Epithelial cell of prostate (primary cell): Measurements from ENCODE around the gene NFIA.

ENCODE experiments used
- DNase-seq: peaks from one replicate; pipeline ENCODE4 v3.0.0-alpha.2; 2011; ENCODE audit warnings: low read depth, low spot score
- H3K27ac ChIP-seq: fragments of 450-650 bp; 2 replicates; pipeline ENCODE4 v1.5.1; 2017; ENCODE audit warnings: mild to moderate bottlenecking

NFIA gene

DNA sequence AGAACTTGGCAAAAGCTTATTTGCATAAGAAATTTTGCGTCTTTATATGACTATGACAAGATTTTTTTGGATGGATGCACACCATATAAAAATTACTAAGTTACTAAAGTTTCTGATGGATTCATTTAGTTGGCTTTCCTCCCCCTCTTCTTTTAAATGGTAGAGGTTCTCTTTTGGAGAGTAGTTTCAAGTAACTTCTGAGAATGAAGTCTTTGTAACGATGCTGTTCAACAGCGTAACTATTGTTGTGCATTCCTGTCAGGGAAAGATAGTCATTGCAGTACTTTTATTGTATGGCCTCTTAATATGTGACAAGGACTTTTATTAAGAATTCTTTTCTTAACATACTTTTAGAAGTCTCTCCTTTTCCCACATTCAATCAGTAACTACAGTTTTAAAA, 16.0 kb downstream of the NFIA start:
- no peak for DNase-seq
- H3K27ac ChIP-seq: no peak overlapping the region

- no peak overlapping the region for H3K27ac ChIP-seq
- DNase-seq: no peak
Observed at GRCh38 chr1:61098906-61099437, 16.6 kb downstream of the NFIA start.

DNA sequence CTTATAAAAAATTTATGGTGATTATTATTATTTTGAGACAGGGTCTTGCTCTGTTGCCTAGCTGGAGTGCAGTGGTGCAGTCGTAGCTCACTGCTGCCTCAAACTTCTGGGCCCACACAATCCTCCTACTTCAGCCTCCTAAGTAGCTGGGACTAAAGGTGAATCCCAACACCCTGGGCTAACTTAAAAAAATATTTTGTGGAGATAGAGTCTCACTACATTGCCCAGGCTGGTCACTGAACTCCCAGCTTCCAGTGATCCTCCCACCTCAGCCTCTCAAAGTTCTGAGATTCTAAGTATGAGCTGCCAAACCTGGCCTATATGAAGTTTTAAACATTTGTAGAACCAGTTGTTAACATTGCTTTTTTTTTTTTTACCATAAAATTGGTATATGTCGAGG, 18.2 kb downstream of the NFIA start:
- H3K27ac ChIP-seq: no peak overlapping the region
- DNase-seq: no peak

- DNase-seq: no peak
- H3K27ac ChIP-seq: no peak overlapping the region
Observed at GRCh38 chr1:61101536-61101935, 19.2 kb downstream of the NFIA start.

DNA sequence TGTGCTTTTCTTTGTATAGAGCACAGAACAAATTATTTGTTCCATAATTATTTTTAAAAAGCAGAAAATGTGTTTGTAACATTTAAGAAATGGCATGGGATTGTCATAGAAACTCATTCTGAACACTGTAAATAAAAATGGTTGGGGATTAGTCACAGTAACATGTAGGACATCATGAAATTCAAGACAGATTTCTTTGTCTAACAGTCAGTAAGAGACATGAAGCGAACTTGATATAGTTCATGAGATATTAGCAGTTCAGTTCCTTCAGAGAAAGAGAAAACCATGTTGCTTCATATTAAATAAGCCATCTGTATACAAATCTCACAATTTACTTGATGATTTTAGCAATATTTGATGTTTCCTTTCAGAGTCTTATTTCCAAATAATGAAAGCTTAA, 19.7 kb downstream of the NFIA start:
- H3K27ac ChIP-seq: no peak overlapping the region
- DNase-seq: no peak

GRCh38 chr1:61102621-61103020, 20.3 kb downstream of the NFIA start:
- DNase-seq: no peak
- no peak overlapping the region for H3K27ac ChIP-seq

DNA sequence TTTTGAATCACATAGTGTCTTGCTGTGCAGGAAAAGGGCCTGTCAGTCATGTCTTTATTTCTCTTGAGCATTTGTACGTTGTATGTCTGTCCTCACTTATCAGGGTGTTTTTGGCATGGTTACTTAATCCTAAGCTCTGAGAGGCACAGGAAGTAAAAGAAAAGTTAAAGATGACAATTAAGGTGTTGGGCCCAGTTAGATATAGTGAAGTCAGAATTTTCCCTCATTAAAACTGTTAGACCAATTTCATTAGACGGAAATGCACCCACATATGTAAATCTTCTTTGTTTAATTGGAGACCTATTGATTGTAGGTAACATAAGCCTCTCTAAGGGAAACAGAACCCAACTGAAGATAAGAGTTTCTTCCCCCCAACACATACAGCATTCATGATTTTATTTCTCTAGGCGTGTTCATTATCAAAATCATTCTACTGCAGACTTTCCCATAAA, 21.9 kb downstream of the NFIA start:
- H3K27ac ChIP-seq: no peak overlapping the region
- no peak for DNase-seq

DNA sequence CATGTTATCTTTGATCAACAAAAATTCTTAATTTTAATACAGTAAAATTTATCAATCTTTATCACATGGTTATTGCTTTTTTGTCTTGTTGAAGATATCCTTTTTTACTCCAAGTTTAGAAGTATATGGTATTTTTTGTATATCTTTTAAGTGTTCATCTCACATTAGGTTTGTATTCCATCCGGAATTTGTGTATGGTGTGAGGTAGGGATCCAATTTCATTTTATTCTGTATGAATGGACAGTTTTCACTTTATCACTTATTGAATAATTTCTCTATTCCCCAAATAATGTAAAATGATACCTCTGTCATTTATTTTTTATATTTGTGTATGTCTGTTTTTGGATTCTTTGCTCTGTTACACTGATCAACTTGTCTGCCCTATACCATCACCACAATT, 25.3 kb downstream of the NFIA start:
- no peak overlapping the region for H3K27ac ChIP-seq
- DNase-seq: no peak

DNA sequence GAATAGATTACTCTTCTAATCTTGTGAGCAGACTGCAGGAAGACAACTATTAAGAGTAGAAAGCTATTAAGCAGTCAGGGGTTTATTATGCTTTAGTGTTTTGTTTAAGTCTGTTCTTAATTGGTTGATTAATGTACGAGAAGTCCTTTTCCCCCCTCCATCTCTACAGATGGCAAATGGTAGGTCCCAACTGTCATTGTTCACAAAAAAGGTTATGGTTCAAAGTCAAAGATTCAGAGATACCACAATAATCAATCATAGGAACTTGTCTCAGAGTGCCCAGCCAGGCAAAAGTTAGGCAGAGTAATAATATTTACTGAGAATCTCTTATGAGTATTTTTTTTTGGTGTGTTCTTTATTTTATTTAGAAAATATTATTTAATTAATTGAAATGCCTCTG, 26.8 kb downstream of the NFIA start:
- no peak for DNase-seq
- H3K27ac ChIP-seq: no peak overlapping the region

GRCh38 chr1:61109910-61110309, 27.5 kb downstream of the NFIA start:
- no peak overlapping the region for H3K27ac ChIP-seq
- no peak for DNase-seq

- DNase-seq: no peak
- H3K27ac ChIP-seq: no peak overlapping the region
Observed at GRCh38 chr1:61110554-61110953, 28.2 kb downstream of the NFIA start.

GRCh38 chr1:61111084-61112004, 29.0 kb downstream of the NFIA start:
- no peak for DNase-seq
- no peak overlapping the region for H3K27ac ChIP-seq

GRCh38 chr1:61114178-61114870, 32.0 kb downstream of the NFIA start:
- no peak for DNase-seq
- H3K27ac ChIP-seq: no peak overlapping the region

GRCh38 chr1:61115436-61115835, 33.1 kb downstream of the NFIA start:
- no peak overlapping the region for H3K27ac ChIP-seq
- DNase-seq: no peak

- H3K27ac ChIP-seq: peak overlapping the region; percentile 37
- DNase-seq: no peak
Observed at GRCh38 chr1:61116421-61116820, 34.1 kb downstream of the NFIA start.

- no peak for DNase-seq
Observed at GRCh38 chr1:61117283-61117682, 34.9 kb downstream of the NFIA start.

DNA sequence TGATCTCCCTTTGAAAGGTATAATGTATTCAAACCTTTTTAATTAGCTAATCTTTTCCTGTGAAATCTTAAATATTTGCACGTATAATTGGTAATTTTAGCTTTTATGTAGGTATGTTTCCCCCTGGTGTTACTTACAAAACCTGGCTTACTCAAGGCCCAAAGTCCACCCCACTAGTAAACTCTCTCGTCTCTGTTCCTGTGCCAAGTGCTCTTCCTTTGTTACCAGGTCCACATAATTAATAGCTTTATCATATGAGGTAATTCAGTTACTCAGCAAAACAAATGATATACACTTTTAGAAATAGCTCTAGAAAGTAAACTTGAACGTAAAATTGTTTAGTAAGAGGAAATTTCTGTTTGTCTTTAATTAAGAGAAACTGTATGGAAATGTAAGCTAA, 36.7 kb downstream of the NFIA start:
- no peak for DNase-seq
- H3K27ac ChIP-seq: no peak overlapping the region

More at GRCh38 chr1:61117283-61117682, 34.9 kb downstream of the NFIA start:
- peak overlapping the region; percentile 37 for H3K27ac ChIP-seq

DNA sequence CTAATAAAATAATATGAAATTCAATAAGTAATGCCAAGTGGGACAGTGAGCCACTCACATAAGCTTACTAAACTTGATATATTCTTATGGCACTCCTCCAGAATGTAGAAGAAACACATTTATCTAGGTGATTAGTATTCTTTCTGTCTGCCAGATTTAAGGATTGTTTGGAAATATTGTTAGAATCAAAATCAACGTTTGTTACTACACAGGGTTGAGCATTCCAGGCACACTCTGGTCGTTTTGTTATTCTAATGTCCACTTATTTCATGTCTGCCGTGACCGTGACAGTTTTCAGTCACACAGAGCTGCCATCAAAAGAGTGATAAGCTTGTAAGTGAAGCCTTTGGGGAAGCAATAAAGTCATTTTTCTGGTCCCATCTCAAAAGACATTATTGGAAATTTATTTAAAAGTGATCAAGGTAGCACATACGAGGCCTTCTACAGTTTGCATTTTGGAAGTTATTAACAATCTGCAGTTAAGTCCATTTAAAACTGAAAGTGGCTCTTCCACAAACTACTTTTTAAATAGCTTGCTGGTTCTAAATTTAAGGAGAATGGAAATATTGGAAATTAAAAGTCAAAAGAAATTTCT, 38.0 kb downstream of the NFIA start:
- peak overlapping the region; percentile 31 for H3K27ac ChIP-seq
- DNase-seq: no peak

- peak overlapping the region; percentile 31 for H3K27ac ChIP-seq
- DNase-seq: no peak
Observed at GRCh38 chr1:61120998-61121397, 38.6 kb downstream of the NFIA start.

- DNase-seq: no peak
Observed at GRCh38 chr1:61121631-61122030, 39.3 kb downstream of the NFIA start.

DNA sequence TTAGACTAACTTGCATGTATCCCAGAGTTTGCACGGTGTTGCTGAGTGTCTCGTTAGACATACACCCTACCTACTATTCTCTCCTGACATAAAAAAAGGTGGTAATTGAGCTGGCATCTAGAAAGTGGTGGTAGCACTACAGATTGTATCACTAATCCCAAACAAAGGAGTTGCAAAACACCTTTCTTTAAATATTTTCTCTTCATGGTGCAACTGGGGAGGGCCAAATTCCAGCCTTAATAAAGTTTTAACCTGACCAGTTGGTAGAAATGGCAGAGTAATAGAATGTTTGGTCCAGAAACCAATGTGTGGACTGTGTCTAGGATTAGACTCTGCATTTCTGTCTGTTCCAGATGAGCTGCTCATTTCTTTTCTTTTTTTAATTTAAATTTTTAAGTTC, 40.0 kb downstream of the NFIA start:
- DNase-seq: no peak
- no peak overlapping the region for H3K27ac ChIP-seq

More at GRCh38 chr1:61121631-61122030, 39.3 kb downstream of the NFIA start:
- peak overlapping the region; percentile 31 for H3K27ac ChIP-seq
